Body of pancreas (tissue), 4 donors: ENCODE data around the gene VMP1.

Experiments
- CTCF ChIP-seq, 7 experiments: fragments of 450-650 bp in 4 of 7; fragments of 200-600 bp in 3 of 7; sonication (generic) in 3 of 7; IDR thresholded peaks; one replicate each; pipeline ENCODE4 v1.5.1; 2016 to 2019; ENCODE audit warnings: antibody characterized with exemption in 7 of 7
- POLR2A ChIP-seq, 3 donors: fragments of 450-650 bp; IDR thresholded peaks; one replicate each; pipeline ENCODE4 v1.6.1; 2016; ENCODE audit warnings: antibody characterized with exemption in 3 of 3, mild to moderate bottlenecking in 2 of 3

GRCh38 chr17:59696682-59697277 is 10.7 kb upstream of the VMP1 start:
- TF ChIP-seq CTCF (IDR thresholded peaks at IDR 0.05), result no peak
- no peak for TF ChIP-seq POLR2A (IDR thresholded peaks at IDR 0.05)
